ENCODE measurements around the gene CATSPERB. TPM values are rescaled to one million over a fixed set of nuclear protein-coding genes. Genes with fewer than 3 reads are reported as not detected.
"Not testable (repeated sequence)": the region's sequence is repeated elsewhere in the genome, so short reads cannot be mapped to it uniquely, and the experiment has no call there.

CATSPERB gene
- total RNA-seq, 1 experiment from 2014 or later = not detected

GRCh38 chr14:91573894-91574837 is 157.7 kb downstream of the CATSPERB start:
- Histone ChIP-seq H3K27me3 (no peaks in the 10 kb centered on the region), H3K9me3 (no peaks in the 10 kb centered on the region), H3K36me3 (no peaks in the 10 kb centered on the region), H3K4me3 (peak overlapping the region; percentile 47)
- peak; percentile 93 for DNase-seq

GRCh38 chr14:91573528-91573893 is 158.4 kb downstream of the CATSPERB start:
- no peaks in the 10 kb centered on the region for H3K9me3 ChIP-seq
- no peaks in the 10 kb centered on the region for H3K27me3 ChIP-seq
- peak overlapping the region; percentile 30 for H3K4me3 ChIP-seq
- H3K36me3 ChIP-seq = no peaks in the 10 kb centered on the region
- DNase-seq = no peak

DNA sequence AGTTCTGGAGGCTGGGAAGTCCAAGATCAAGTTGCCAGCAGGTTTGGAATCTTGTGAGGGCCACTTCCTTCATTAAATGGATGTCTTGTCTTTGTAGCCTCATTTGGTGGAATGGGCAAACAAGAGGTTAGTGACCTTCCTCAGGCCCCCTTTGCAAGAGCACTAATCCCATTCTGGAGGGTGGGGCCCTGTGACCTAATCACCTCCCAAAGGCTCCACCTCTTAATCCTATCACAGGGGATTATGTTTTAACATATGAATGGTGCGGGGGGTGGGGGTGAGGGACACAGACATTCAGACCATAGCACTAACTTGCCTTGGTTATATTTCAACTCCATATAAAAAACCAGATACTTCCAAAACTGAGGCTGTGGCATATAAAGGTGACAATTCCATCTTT is 161.9 kb downstream of the CATSPERB start:
- no peak for DNase-seq
- no peaks in the 10 kb centered on the region for H3K27me3 ChIP-seq

DNA sequence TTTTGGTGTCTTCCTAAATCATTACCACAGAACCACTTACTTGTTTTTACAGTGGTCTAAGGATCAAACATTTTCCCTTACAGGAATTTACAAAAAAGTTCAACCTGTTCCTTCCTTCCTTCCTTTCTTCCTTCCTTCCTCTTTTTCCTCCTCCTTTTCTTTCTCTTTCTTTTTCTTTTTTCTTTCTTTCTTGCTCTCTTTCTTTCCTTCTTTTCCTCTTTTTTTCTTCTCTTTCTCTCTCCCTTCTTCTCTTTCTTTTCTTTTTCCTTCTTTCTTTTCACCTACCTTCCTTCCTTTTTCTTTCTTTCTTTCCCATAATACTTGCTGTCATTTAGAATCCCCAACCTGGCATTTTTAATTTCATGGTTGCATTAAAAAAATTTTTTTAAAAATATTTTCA is 162.6 kb downstream of the CATSPERB start:
- Histone ChIP-seq H3K36me3 (no peaks in the 10 kb centered on the region), H3K4me3 (no peak overlapping the region)
- no peak for DNase-seq

More for the DNA sequence above, 161.9 kb downstream of the CATSPERB start:
- H3K4me3 ChIP-seq = no peak overlapping the region
- no peaks in the 10 kb centered on the region for H3K36me3 ChIP-seq
- no peaks in the 10 kb centered on the region for H3K9me3 ChIP-seq

GRCh38 chr14:91568626-91569025 is 163.3 kb downstream of the CATSPERB start:
- no peak for DNase-seq
- Histone ChIP-seq H3K9me3 (no peaks in the 10 kb centered on the region), H3K4me3 (no peak overlapping the region), H3K27me3 (no peaks in the 10 kb centered on the region), H3K36me3 (no peaks in the 10 kb centered on the region)

More for the DNA sequence above, 162.6 kb downstream of the CATSPERB start:
- Histone ChIP-seq H3K27me3 (no peaks in the 10 kb centered on the region), H3K9me3 (no peaks in the 10 kb centered on the region)

DNA sequence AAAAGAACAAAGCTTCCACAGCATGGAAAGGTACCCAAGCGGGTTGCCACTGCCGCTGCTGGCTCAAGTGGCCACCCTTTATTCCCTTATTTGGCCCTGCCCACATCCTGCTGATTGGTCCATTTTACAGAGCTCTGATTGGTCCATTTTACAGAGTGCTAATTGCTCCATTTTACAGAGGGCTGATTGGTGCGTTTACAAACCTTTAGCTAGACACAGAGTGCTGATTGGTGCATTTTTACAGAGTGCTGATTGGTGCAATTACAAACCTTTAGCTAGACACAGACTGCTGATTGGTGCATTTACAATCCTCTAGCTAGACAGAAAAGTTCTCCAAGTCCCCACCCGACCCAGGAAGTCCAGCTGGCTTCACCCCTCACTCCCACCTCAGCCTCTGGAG is 164.1 kb downstream of the CATSPERB start:
- H3K36me3 ChIP-seq, DNase-seq, H3K27me3 ChIP-seq, H3K9me3 ChIP-seq, H3K4me3 ChIP-seq: not testable (repeated sequence)

- DNase-seq = no peak
- H3K4me3 ChIP-seq = no peak overlapping the region
- no peaks in the 10 kb centered on the region for H3K27me3 ChIP-seq
- H3K36me3 ChIP-seq = no peaks in the 10 kb centered on the region
- H3K9me3 ChIP-seq = no peaks in the 10 kb centered on the region
Measured at GRCh38 chr14:91555531-91555930, 176.4 kb downstream of the CATSPERB start.

- Histone ChIP-seq H3K4me3 (no peak overlapping the region), H3K27me3 (no peaks in the 10 kb centered on the region)
- DNase-seq = no peak
Measured at GRCh38 chr14:91554535-91555332, 177.2 kb downstream of the CATSPERB start.

GRCh38 chr14:91548108-91548507 is 183.8 kb downstream of the CATSPERB start:
- H3K9me3 ChIP-seq = no peaks in the 10 kb centered on the region
- no peaks in the 10 kb centered on the region for H3K27me3 ChIP-seq
- no peak overlapping the region for H3K4me3 ChIP-seq
- DNase-seq = no peak
- no peaks in the 10 kb centered on the region for H3K36me3 ChIP-seq

More at GRCh38 chr14:91554535-91555332, 177.2 kb downstream of the CATSPERB start:
- Histone ChIP-seq H3K36me3 (no peaks in the 10 kb centered on the region), H3K9me3 (no peaks in the 10 kb centered on the region)

- no peak overlapping the region for H3K4me3 ChIP-seq
- DNase-seq = no peak
- no peaks in the 10 kb centered on the region for H3K36me3 ChIP-seq
- H3K9me3 ChIP-seq = no peaks in the 10 kb centered on the region
- H3K27me3 ChIP-seq = no peaks in the 10 kb centered on the region
Measured at GRCh38 chr14:91545946-91546716, 185.8 kb downstream of the CATSPERB start.

DNA sequence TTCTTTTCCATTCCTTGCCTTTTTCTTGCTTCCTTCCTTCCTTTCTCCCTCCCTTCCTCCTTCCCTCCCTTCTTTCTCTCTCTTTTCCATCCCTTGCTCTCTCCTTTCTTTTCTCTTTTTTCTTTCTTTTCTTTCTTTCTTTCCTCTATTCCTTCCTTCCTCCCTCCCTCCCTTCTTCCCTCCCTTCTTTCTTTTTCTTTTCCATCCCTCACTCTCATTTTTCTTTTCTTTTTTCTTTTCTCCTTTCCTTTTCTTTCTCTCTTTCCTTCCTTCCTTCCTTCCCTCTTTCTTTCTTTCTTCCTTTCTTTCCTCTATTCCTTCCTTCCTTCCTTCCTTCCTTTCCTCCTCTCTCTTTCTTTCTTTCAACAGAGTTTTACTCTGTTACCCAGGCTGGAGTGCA is 186.7 kb downstream of the CATSPERB start:
- no peak for DNase-seq
- no peak overlapping the region for H3K4me3 ChIP-seq
- no peaks in the 10 kb centered on the region for H3K36me3 ChIP-seq
- H3K27me3 ChIP-seq = no peaks in the 10 kb centered on the region
- H3K9me3 ChIP-seq = no peaks in the 10 kb centered on the region

DNA sequence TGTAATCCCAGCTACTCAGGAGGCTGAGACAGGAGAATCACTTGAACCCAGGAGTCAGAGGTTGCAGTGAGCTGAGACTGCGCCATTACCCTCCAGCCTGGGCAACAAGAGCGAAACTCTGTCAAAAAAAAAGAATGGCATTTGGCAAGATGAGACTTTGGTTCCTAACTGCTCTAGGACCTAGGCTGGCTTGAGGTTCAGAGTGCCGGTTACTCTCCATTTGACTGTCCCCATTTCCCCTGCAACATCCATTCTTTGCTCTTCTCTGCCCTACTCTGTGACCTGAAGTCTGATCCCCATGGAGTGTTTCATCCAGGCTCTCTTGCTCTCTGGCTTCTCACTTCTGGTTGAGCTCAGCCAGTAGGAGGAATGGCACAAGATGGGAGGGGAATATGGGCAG is 195.6 kb downstream of the CATSPERB start:
- no peaks in the 10 kb centered on the region for H3K27me3 ChIP-seq
- no peaks in the 10 kb centered on the region for H3K9me3 ChIP-seq
- no peaks in the 10 kb centered on the region for H3K36me3 ChIP-seq
- H3K4me3 ChIP-seq = no peak overlapping the region
- DNase-seq = no peak

GRCh38 chr14:91534059-91534458 is 197.8 kb downstream of the CATSPERB start:
- not testable (repeated sequence) for H3K4me3 ChIP-seq, H3K27me3 ChIP-seq, H3K36me3 ChIP-seq, DNase-seq, H3K9me3 ChIP-seq

DNA sequence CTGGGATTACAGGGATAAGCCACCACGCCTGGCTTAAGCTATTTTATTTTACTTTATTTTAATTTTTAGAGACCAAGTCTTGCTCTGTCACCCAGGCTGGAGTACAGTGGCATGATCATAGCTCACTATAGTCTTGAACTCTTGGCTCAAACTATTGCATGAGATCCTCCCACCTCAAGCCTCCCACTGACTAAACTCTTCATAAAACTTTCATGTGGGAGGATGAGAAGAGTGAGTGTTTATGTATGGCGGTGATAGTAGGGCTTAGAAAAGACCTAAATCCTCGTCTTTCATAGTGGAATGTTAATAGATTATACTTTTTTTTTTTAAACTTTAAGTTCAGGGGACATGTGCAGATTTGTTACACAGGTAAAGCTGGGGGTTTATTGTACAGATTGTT is 198.3 kb downstream of the CATSPERB start:
- Histone ChIP-seq H3K27me3 (no peaks in the 10 kb centered on the region), H3K4me3 (no peak overlapping the region), H3K9me3 (no peaks in the 10 kb centered on the region), H3K36me3 (no peaks in the 10 kb centered on the region)
- DNase-seq = no peak

Measured in MG63 (cell line).